ENCODE results near the gene PYGM. TPM values are rescaled to one million over a fixed set of nuclear protein-coding genes. Genes with fewer than 3 reads are reported as not detected.

PYGM gene
- total and polyA plus RNA-seq, 2 of the 13 experiments (the other 11 are each of a cell fraction or from before 2014, with no cell fraction given): 0.11 to 0.12 TPM

GRCh38 chr11:64778473-64779298, 18.9 kb upstream of the PYGM start, which contains the start of gene SF1 (continued):
- no peak for TF ChIP-seq ZNF790 (CRISPR knock-in tag; IDR thresholded peaks at IDR 0.05; ENCODE audit: borderline replicate concordance)
- TF ChIP-seq, protein P1, sequence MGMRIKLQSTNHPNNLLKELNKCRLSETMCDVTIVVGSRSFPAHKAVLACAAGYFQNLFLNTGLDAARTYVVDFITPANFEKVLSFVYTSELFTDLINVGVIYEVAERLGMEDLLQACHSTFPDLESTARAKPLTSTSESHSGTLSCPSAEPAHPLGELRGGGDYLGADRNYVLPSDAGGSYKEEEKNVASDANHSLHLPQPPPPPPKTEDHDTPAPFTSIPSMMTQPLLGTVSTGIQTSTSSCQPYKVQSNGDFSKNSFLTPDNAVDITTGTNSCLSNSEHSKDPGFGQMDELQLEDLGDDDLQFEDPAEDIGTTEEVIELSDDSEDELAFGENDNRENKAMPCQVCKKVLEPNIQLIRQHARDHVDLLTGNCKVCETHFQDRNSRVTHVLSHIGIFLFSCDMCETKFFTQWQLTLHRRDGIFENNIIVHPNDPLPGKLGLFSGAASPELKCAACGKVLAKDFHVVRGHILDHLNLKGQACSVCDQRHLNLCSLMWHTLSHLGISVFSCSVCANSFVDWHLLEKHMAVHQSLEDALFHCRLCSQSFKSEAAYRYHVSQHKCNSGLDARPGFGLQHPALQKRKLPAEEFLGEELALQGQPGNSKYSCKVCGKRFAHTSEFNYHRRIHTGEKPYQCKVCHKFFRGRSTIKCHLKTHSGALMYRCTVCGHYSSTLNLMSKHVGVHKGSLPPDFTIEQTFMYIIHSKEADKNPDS (CRISPR knock-in tag; IDR thresholded peaks at IDR 0.05): no peak
- 0 out of 2 replicates have a peak, but pooled peaks have one; percentile 9 for TF ChIP-seq HOMEZ (CRISPR knock-in tag; IDR thresholded peaks at IDR 0.05; ENCODE audit: low read depth)
- TF ChIP-seq SMAD3 (CRISPR knock-in tag; IDR thresholded peaks at IDR 0.05): peak; percentile 91
- no peak for TF ChIP-seq SAFB2 (CRISPR knock-in tag; IDR thresholded peaks at IDR 0.05; ENCODE audit: borderline replicate concordance, low read depth)
- no peak for TF ChIP-seq ZNF512 (CRISPR knock-in tag; IDR thresholded peaks at IDR 0.05)
- TF ChIP-seq ZBTB14 (CRISPR knock-in tag; IDR thresholded peaks at IDR 0.05): no peak; the same call in 1 of the 2 replicates
- TF ChIP-seq ZNF776 (CRISPR knock-in tag; IDR thresholded peaks at IDR 0.05): no peak
- no peak for TF ChIP-seq GTF2F1 (IDR thresholded peaks at IDR 0.05; ENCODE audit: low read length)
- TF ChIP-seq FLYWCH1 (CRISPR knock-in tag; IDR thresholded peaks at IDR 0.05): no peak
- TF ChIP-seq SPEN (CRISPR knock-in tag; IDR thresholded peaks at IDR 0.05; ENCODE audit: low read depth): peak; percentile 58; the same call in 1 of the 2 replicates
- TF ChIP-seq KLF13 (CRISPR knock-in tag; IDR thresholded peaks at IDR 0.05): no peak
- no peak for TF ChIP-seq BHLHE40 (IDR thresholded peaks at IDR 0.05; ENCODE audit: low read length)
- peak; percentile 79; the same call in 1 of the 2 replicates for TF ChIP-seq DR1 (CRISPR knock-in tag; IDR thresholded peaks at IDR 0.05)
- no peak for TF ChIP-seq ZNF24 (IDR thresholded peaks at IDR 0.05)
- TF ChIP-seq HNRNPH1 (optimal IDR thresholded peaks at IDR 0.05; ENCODE audit: low read depth, low read length): no peak
- TF ChIP-seq HNF4G (IDR thresholded peaks at IDR 0.05; ENCODE audit: borderline replicate concordance, low read depth, low read length): peak; percentile 33; the same call in 1 of the 2 replicates
- no peak for TF ChIP-seq HNF4G (CRISPR knock-in tag; IDR thresholded peaks at IDR 0.05; ENCODE audit: borderline replicate concordance, low read depth)
- TF ChIP-seq ZNF777 (CRISPR knock-in tag; IDR thresholded peaks at IDR 0.05): no peak
- TF ChIP-seq, protein P2, sequence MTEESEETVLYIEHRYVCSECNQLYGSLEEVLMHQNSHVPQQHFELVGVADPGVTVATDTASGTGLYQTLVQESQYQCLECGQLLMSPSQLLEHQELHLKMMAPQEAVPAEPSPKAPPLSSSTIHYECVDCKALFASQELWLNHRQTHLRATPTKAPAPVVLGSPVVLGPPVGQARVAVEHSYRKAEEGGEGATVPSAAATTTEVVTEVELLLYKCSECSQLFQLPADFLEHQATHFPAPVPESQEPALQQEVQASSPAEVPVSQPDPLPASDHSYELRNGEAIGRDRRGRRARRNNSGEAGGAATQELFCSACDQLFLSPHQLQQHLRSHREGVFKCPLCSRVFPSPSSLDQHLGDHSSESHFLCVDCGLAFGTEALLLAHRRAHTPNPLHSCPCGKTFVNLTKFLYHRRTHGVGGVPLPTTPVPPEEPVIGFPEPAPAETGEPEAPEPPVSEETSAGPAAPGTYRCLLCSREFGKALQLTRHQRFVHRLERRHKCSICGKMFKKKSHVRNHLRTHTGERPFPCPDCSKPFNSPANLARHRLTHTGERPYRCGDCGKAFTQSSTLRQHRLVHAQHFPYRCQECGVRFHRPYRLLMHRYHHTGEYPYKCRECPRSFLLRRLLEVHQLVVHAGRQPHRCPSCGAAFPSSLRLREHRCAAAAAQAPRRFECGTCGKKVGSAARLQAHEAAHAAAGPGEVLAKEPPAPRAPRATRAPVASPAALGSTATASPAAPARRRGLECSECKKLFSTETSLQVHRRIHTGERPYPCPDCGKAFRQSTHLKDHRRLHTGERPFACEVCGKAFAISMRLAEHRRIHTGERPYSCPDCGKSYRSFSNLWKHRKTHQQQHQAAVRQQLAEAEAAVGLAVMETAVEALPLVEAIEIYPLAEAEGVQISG (CRISPR knock-in tag; IDR thresholded peaks at IDR 0.05): peak; percentile 68; the same call in 1 of the 2 replicates
- 0 out of 2 replicates have a peak, but pooled peaks have one; percentile 40 for TF ChIP-seq KMT2B (CRISPR knock-in tag; IDR thresholded peaks at IDR 0.05)

Measured in HepG2 (cell line).